ENCODE measurements around the gene CDH4.

CDH4 gene

GRCh38 chr20:61930776-61931475 is 678.9 kb downstream of the CDH4 start:
- peak; percentile 77 for DNase-seq

GRCh38 chr20:61931476-61932198 is 679.6 kb downstream of the CDH4 start:
- no peak for DNase-seq

- DNase-seq: no peak
These were observed 680.1 kb downstream of the CDH4 start for GRCh38 chr20:61932199-61932592.

DNA sequence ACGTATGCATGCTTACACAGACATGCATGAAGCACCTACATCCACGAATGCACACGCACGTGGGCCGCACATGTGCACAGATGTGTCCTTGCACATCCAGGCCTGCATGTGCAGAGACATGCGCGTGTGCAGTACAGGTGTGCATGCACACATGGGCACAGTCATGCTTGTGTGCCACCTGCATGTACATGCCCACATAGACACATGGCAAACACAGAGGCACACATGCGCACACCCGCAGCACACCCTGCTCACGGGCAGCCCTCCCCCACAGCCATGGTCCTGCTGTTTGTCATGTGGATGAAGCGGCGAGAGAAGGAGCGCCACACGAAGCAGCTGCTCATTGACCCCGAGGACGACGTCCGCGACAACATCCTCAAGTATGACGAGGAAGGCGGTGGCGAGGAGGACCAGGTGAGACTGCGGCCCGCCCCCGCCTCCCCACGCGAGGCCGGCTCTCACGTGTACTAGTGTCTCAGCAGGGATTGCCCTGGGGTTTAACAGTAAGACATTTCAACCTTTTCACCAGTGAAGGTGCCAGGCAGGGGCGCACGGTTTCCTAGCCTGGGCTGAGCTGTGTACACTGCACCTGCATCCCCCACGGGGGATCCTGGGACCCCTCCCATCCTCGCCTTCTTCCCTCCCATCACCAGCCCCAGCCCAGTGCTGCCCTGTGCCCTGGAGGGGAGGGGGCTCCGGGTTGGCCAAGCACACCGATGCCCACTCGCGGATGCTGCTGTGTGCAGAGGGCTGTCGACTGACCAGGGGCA is 680.8 kb downstream of the CDH4 start:
- no peak for DNase-seq

- no peak for DNase-seq
These were observed 681.5 kb downstream of the CDH4 start for GRCh38 chr20:61933481-61933950.

GRCh38 chr20:61933951-61934715 is 682.1 kb downstream of the CDH4 start:
- no peak for DNase-seq

DNA sequence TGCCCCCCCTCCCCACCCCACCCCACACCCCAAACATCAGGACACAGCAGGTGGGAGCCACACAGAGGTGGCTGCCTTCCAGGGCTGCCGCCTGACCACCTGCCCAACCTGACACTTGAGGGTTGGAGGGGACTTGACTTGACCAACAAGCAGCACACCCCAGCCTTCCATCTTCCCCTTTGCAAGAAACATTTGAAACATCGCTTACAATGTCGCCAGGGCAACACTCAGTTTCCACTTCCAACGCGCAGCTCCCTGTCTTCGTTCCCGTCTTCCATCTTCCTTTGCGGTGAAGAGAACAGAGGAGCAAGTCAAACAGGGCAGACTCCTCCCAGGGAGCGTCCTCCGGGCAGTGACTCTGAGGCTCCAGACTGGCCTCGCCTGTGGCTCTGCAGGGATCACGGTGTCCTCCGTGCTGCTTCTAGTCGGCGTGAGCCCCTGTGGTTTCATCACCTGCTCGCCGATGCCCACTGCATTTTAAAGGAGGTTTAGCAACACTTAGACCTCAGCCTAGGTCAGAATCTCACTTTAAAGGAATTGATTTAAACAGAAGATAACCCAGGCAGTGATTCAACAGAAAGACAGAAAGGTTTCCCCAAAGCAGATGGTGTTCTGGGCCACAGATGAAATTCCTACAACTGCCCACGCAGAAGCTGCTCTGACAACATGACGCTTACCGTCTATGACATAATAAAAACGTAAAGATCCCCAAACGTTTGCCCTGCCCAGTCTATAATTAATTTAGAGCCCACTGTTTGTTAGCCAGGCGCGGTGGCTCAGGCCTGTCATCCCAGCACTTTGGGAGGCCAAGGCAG is 682.9 kb downstream of the CDH4 start:
- no peak for DNase-seq

GRCh38 chr20:61935926-61936700 is 684.1 kb downstream of the CDH4 start:
- DNase-seq: no peak

- no peak for DNase-seq
These were observed 684.7 kb downstream of the CDH4 start for GRCh38 chr20:61936701-61937131.

DNA sequence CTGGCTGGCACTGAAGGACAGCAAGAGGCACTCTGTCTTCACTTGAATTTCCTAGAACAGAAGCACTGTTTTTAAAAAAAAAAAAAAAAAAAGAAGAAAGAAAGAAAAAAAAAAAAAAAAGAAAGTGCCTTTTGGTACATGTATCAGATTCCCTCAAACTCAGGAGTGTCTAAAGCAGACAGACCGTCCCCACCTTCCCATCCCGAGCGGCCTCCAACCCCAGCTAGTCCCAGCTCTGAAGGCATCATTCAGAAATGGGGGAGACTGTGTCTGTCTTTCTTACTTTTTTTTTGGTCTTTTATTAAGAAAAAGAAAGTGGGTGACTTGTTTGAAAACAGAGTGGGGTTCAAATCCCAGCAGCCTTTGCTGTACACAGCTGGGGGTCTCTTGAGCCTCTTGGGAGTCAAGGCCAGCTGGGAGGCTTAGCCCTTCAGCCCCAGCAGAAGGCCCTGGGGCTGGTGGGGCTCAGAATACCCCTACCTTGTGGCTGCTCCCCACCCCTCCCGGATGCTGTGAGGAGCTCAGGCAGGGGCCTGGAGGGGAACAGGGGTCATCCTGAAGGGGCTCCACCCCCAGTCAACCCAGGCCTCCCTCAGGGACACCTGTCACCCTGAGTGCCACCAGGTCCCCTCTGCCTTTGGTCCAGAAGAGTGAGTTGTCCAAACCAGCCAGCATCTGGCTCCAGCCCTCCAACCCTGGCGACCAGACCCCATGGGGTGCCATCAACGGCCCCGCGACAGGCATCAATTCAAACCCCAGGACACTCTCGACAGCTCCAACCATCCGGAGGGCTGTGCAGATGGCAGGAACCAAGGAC is 685.3 kb downstream of the CDH4 start:
- DNase-seq: no peak

- DNase-seq: no peak
These were observed 686.1 kb downstream of the CDH4 start for GRCh38 chr20:61937963-61938838.

DNA sequence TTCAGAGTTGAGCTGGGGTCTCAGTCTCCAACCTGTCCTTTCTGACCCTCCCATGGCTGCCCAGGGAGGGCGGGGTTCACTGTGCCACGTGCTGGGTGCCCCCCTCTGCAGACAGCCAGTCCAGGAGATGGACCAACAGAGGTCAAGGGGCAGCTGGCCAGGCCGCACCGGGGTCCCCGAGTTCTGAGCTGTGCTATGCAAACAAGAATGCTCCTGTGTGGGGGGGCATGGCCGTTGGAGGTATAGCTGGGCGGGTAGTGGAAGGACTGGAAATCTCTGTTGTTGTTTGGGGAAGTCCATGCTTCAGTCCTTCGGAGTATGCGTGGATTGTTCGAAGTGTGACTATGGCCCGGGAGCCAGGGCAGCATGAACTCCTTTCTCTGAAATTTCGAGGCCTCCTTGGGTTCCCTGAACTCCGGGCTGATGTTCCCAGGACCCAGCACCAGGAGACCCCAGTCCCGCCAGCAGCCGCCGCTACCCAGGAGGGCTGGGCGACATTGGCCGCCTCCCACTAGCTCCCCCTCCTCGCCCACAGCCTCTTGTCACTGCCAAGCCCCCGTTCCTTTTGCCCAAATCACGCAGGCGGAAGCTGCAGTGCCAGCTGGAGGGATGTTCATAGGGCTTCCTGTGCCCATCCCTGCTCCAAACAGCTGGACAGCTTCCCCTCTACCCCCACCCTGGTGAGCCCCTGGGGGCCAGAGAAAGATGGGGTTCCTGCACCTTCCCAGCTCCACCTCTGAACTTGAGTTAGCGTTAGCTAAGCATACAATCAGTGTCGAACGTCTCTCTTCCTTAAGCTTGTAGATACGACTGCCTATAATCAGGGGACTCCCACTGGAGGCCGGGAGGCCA is 687.0 kb downstream of the CDH4 start:
- DNase-seq: no peak

- no peak for DNase-seq
These were observed 687.8 kb downstream of the CDH4 start for GRCh38 chr20:61939691-61940360.

- peak; percentile 60 for DNase-seq
These were observed 688.4 kb downstream of the CDH4 start for GRCh38 chr20:61940491-61940890.

DNA sequence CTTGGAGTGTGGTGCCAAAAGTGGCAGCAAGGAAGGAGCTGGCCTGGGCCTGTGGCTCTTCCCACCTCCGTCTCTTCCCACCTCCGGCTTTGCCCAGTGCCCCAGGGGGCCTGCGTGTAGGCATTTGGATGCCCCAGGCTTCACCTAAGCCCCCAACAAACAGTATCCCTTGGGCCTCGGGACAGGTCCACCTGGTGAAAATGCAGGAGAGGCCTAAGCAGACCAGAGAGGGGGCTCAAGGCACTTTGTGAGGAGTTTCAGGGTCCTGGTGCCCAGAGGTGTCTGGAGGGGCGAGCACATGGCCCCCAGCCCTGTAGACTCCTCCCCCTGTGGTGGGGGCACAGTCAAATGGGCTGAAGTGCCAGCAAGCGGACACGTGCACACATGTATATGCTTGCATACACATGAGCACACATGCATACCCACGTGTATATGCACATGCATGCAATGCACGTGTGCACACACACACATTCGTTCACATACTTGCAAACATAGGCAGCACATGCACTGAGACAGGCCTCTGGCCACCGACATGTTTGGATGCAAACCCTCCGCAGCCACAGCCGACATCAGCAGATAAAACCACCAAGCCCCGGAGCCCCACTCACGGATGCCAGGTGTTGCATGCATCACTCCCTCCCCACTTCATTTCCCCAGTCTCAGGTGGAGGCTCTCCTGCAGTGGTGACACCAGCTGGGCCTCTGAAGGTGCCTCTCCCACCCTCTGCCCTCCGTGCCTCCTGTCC is 689.1 kb downstream of the CDH4 start:
- DNase-seq: peak; percentile 55

DNA sequence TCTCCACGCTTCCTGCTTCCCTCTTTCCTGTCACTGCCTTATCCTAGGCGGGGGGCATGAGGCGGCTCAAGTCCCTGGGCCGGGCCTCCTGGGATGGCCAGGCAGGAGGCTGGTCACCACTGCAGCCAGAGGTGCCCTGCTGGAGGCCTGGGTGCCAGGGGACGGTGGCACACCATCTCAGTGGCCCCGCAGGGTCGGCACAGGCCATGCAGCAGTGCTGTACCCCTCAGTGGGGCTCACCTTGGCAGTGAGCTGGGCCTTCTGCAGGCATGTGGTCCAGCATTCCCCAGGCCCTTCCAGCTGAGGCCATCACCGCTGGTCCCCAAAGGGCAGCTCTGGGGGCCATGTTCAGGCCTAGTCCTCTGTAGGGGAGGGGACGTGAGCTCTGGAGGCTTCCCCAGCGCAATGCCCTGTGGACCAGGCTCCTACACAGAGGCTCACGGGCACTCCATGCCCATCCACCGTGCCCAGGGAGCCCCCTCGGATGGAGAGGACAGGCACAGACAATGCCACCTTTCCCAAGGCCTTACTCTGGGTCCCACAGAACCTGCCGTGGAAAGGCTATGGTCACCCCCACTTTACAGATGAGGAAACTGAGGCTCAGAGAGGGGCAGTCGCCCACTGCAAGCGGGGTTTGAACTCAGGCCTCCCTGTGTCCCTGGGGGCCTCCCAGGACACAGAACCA is 689.8 kb downstream of the CDH4 start:
- no peak for DNase-seq

Measured in RPMI8226 (cell line).